NT2/D1 (cell line): ENCODE measurements around the gene ERCC8.
A peak's percentile ranks its signal among the peaks of the same experiment; 100 is the strongest.

Source experiments
- DNase-seq: peaks from one replicate; pipeline ENCODE4 v3.0.0-alpha.2; 2011; ENCODE audit warnings: low read depth, low spot score
- H3K27me3 ChIP-seq: 2 replicates; pipeline ENCODE4 v1.6.0; 2011; ENCODE audit warnings: mild to moderate bottlenecking; ENCODE audit not compliant: insufficient read length, insufficient read depth
- H3K36me3 ChIP-seq: 2 replicates; pipeline ENCODE4 v1.6.1; 2011; ENCODE audit warnings: mild to moderate bottlenecking, low read length, mixed read lengths; ENCODE audit not compliant: insufficient read depth, insufficient read length
- H3K4me1 ChIP-seq: 2 replicates; pipeline ENCODE4 v1.5.1; 2011; ENCODE audit not compliant: insufficient read depth, insufficient read length
- H3K4me3 ChIP-seq: 2 replicates; pipeline ENCODE4 v1.5.1; 2011; ENCODE audit warnings: low read depth; ENCODE audit not compliant: insufficient read length
- H3K9ac ChIP-seq: 2 replicates; pipeline ENCODE4 v1.6.0; 2011; ENCODE audit warnings: low read depth; ENCODE audit not compliant: insufficient read length
- H3K9me3 ChIP-seq: 2 replicates; pipeline ENCODE4 v1.5.1; 2011; ENCODE audit warnings: mild to moderate bottlenecking, low read length; ENCODE audit not compliant: insufficient read depth
- SUZ12 ChIP-seq: IDR thresholded peaks from 2 replicates; pipeline ENCODE4 v1.6.1; 2011; ENCODE audit not compliant: insufficient read length, insufficient read depth; ENCODE audit errors: extremely low read depth
- YY1 ChIP-seq: IDR thresholded peaks from 2 replicates; pipeline ENCODE4 v1.6.1; 2011; ENCODE audit not compliant: insufficient read length, insufficient read depth
- ZNF274 ChIP-seq: IDR thresholded peaks from 2 replicates; pipeline ENCODE4 v1.6.1; 2011; ENCODE audit warnings: mild to moderate bottlenecking, low read depth, low read length

The ERCC8 gene

DNA sequence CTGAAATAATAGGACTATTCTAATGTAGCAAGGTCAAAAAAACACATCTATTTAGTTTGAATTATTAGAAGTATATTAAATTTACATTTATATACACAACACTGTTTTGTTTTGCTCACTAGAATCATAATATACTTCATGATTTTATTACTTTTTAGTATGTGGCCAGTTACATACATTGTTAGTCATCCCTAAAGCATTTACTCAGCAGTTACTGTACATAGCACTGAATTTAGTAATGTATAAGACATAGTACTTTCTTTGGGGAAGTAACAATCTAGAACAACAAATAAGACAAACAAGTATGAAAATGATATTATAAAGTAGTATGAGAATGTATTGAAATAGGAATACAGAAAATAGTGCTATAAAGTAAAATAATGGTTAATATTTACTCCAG, 28.2 kb downstream of the ERCC8 start:
- DNase-seq = no peak
- no peak overlapping the region for H3K4me3 ChIP-seq
- H3K4me1 ChIP-seq = no peaks in the 10 kb centered on the region
- H3K27me3 ChIP-seq = no peaks in the 10 kb centered on the region
- no peak for TF ChIP-seq YY1
- TF ChIP-seq ZNF274 = no peak
- TF ChIP-seq SUZ12 = no peak
- no peak overlapping the region for H3K9ac ChIP-seq
- H3K36me3 ChIP-seq = peaks cover 23% of the 10 kb centered on the region
- H3K9me3 ChIP-seq = no peaks in the 10 kb centered on the region

DNA sequence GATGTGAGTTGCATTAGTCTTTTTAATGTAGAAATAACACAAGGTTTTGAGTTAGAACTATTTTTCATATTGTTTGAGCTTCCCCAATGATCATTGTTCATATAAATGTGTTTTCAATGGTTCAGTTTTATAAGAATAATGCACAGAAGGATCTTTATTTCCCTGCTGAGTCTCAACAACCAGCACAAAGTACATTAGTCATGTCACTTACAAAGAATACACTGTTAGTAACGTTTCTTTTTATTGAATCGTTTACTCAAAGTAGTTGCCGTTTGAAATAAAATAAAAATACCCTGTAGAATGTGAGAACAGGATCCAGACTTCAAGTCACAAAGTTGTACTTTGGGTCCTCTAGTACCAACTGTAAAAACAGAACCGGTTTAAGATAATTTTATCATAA, 41.5 kb downstream of the ERCC8 start:
- H3K9me3 ChIP-seq = no peaks in the 10 kb centered on the region
- H3K9ac ChIP-seq = no peak overlapping the region
- no peak overlapping the region for H3K4me3 ChIP-seq
- H3K27me3 ChIP-seq = no peaks in the 10 kb centered on the region
- DNase-seq = no peak
- peaks cover 13% of the 10 kb centered on the region for H3K36me3 ChIP-seq
- no peaks in the 10 kb centered on the region for H3K4me1 ChIP-seq
- TF ChIP-seq ZNF274 (no peak), YY1 (no peak), SUZ12 (no peak)

DNA sequence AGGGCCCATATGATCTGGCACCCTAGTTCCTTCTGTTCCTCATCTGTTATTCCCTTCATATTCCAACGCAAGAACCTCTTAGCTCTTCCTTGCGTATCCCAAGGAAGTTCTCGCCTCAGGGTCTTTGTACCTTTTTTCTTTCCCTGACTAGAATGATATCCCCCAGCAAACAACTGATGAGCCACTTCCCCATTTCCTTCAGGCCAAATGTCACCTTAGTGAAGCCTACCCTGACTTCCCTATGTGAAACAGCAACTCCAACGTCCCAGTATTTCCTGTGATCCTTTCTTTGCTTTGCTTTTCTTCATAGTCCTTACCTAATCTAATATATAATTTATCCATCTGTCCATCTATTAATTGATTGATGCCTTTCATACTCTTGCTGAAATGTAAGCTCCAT, 47.9 kb downstream of the ERCC8 start:
- Histone ChIP-seq H3K9me3 (no peaks in the 10 kb centered on the region), H3K4me1 (no peaks in the 10 kb centered on the region), H3K9ac (no peak overlapping the region), H3K4me3 (no peak overlapping the region), H3K36me3 (peaks cover 34% of the 10 kb centered on the region), H3K27me3 (no peaks in the 10 kb centered on the region)
- no peak for DNase-seq
- no peak for TF ChIP-seq SUZ12
- no peak for TF ChIP-seq ZNF274
- no peak for TF ChIP-seq YY1

- Histone ChIP-seq H3K27me3 (no peaks in the 10 kb centered on the region), H3K9ac (no peak overlapping the region), H3K36me3 (peaks cover 31% of the 10 kb centered on the region), H3K4me1 (no peaks in the 10 kb centered on the region), H3K9me3 (no peaks in the 10 kb centered on the region), H3K4me3 (no peak overlapping the region)
- TF ChIP-seq ZNF274 (no peak), YY1 (no peak), SUZ12 (no peak)
- DNase-seq = no peak
These were observed 51.3 kb downstream of the ERCC8 start for GRCh38 chr5:60893521-60893920.

DNA sequence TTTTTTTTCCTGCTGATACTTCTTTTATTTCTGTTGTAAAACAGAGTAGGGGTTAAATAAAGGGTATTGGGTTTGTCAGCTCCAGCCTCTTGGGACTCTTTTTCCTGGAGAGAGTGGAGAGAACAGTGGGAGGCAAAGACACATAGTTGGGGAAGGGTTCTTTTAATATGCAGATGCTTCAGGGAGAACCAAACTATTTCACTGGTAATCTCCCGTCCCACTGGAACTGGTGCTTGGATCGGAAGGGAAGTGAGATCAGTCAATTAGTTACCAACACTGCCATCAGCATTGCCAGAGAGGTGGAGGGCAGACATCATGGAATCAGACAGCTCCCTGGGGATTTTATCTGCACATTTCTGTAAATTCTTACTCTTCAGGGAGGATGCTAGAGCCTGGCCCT, 53.2 kb downstream of the ERCC8 start:
- no peaks in the 10 kb centered on the region for H3K27me3 ChIP-seq

DNA sequence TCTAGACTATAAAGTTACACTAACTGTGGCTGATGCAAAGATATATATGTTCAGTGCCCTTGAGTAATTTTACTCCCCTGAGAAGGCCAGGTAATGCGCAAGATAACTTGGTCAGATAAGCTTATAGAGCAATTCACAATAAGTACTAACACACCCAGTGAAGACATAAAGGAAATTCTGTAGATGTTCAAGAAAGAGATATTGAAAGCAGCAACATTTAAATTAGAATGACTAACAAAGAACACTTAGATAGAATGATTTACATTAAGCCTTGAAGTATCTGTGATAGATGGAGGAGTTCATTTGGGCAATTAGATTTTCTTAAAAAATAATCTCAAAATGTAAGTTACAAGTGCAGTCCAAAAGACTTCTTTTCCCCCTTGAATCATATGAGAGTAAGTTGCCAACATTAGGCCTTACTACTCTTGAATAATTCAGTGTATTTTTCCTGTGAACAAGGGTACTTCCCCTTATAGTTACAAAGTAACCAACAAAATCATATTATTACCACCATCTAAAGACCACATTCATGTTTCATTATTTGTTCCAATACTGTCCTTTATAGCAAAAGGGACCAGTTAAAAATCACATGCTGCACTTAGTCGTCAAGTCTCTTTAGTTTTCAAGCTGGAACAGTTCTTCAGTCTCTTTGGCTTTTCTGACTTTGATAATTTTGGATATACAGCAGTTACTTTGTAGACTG, 56.4 kb downstream of the ERCC8 start:
- no peak overlapping the region for H3K9ac ChIP-seq
- TF ChIP-seq ZNF274 (no peak), SUZ12 (no peak), YY1 (no peak)
- no peaks in the 10 kb centered on the region for H3K4me1 ChIP-seq
- no peak for DNase-seq
- H3K27me3 ChIP-seq = no peaks in the 10 kb centered on the region
- H3K36me3 ChIP-seq = peaks cover 14% of the 10 kb centered on the region
- no peak overlapping the region for H3K4me3 ChIP-seq
- H3K9me3 ChIP-seq = no peaks in the 10 kb centered on the region

More for the DNA sequence above, 53.2 kb downstream of the ERCC8 start:
- H3K4me3 ChIP-seq = no peak overlapping the region
- H3K9me3 ChIP-seq = no peaks in the 10 kb centered on the region
- H3K36me3 ChIP-seq = peaks cover 30% of the 10 kb centered on the region
- H3K9ac ChIP-seq = no peak overlapping the region
- no peaks in the 10 kb centered on the region for H3K4me1 ChIP-seq
- peak; percentile 23 for DNase-seq
- TF ChIP-seq YY1 = no peak
- no peak for TF ChIP-seq ZNF274
- TF ChIP-seq SUZ12 = no peak

- H3K27me3 ChIP-seq = no peaks in the 10 kb centered on the region
- peaks cover 6% of the 10 kb centered on the region for H3K36me3 ChIP-seq
- no peak for TF ChIP-seq SUZ12
- TF ChIP-seq ZNF274 = no peak
- no peak for TF ChIP-seq YY1
- no peaks in the 10 kb centered on the region for H3K4me1 ChIP-seq
- DNase-seq = no peak
- no peak overlapping the region for H3K9ac ChIP-seq
- H3K4me3 ChIP-seq = no peak overlapping the region
- H3K9me3 ChIP-seq = peaks cover 4% of the 10 kb centered on the region; the same call in 1 of the 2 replicates
These were observed 57.1 kb downstream of the ERCC8 start for GRCh38 chr5:60887746-60888145.

GRCh38 chr5:60887096-60887495, 57.8 kb downstream of the ERCC8 start:
- DNase-seq = no peak
- H3K36me3 ChIP-seq = peaks cover 6% of the 10 kb centered on the region
- no peak overlapping the region for H3K9ac ChIP-seq
- no peaks in the 10 kb centered on the region for H3K4me1 ChIP-seq
- peaks cover 9% of the 10 kb centered on the region; the same call in 1 of the 2 replicates for H3K9me3 ChIP-seq
- no peaks in the 10 kb centered on the region for H3K27me3 ChIP-seq
- H3K4me3 ChIP-seq = no peak overlapping the region
- TF ChIP-seq SUZ12 = no peak
- no peak for TF ChIP-seq YY1
- TF ChIP-seq ZNF274 = no peak
